Measurements from ENCODE around the gene KLK4.

GRCh38 chr19:50874211-50874610 lies 37.0 kb downstream of the KLK4 start:
- no peak for TF ChIP-seq POLR2A (IDR thresholded peaks at IDR 0.05; ENCODE audit: extremely low read depth, insufficient read length)
- TF ChIP-seq CTCF (IDR thresholded peaks at IDR 0.05; ENCODE audit: low read depth, low read length): no peak
- TF ChIP-seq MAX (IDR thresholded peaks at IDR 0.05; ENCODE audit: low read depth, low read length): no peak
